GM19351 (cell line): Measurements from ENCODE around the gene TBCC.
A peak's percentile ranks its signal among the peaks of the same experiment; 100 is the strongest.

Experiments
- ATAC-seq: cut with Tn5 transposase; IDR thresholded peaks from one replicate; pipeline ENCODE4 v1.9.1; 2021; ENCODE audit warnings: mild to moderate bottlenecking, moderate library complexity; ENCODE audit not compliant: unreplicated experiment

TBCC gene

GRCh38 chr6:42774201-42774600, 28.3 kb upstream of the TBCC start:
- no peak for ATAC-seq

- ATAC-seq: no peak
Observed at GRCh38 chr6:42771741-42772100, 25.8 kb upstream of the TBCC start.

GRCh38 chr6:42769836-42770235, 23.9 kb upstream of the TBCC start:
- no peak for ATAC-seq

- ATAC-seq: no peak
Observed at GRCh38 chr6:42769051-42769450, 23.1 kb upstream of the TBCC start.

GRCh38 chr6:42766163-42766670, 20.3 kb upstream of the TBCC start:
- no peak for ATAC-seq

GRCh38 chr6:42764911-42765648, 19.2 kb upstream of the TBCC start:
- ATAC-seq: no peak

- ATAC-seq: no peak
Observed at GRCh38 chr6:42762950-42763349, 17.0 kb upstream of the TBCC start.

- ATAC-seq: no peak
Observed at GRCh38 chr6:42762426-42762859, 16.5 kb upstream of the TBCC start.

GRCh38 chr6:42761287-42762067, 15.6 kb upstream of the TBCC start:
- no peak for ATAC-seq

GRCh38 chr6:42758756-42759430, 13.0 kb upstream of the TBCC start:
- ATAC-seq: no peak

- ATAC-seq: no peak
Observed at GRCh38 chr6:42756722-42757121, 10.8 kb upstream of the TBCC start.

GRCh38 chr6:42754759-42755158, 8.9 kb upstream of the TBCC start:
- no peak for ATAC-seq

GRCh38 chr6:42751055-42751454, 5.2 kb upstream of the TBCC start:
- ATAC-seq: no peak

GRCh38 chr6:42748203-42748898, 2.4 kb upstream of the TBCC start:
- ATAC-seq: no peak

GRCh38 chr6:42746463-42747391, 824 bp upstream of the TBCC start:
- ATAC-seq: peak; percentile 41

- no peak for ATAC-seq
Observed at GRCh38 chr6:42745083-42745639, 742 bp downstream of the TBCC start.

- ATAC-seq: no peak
Observed at GRCh38 chr6:42744351-42744893, 1.5 kb downstream of the TBCC start.

GRCh38 chr6:42742116-42742894, 3.6 kb downstream of the TBCC start:
- ATAC-seq: no peak

GRCh38 chr6:42740725-42741124, 5.2 kb downstream of the TBCC start:
- no peak for ATAC-seq
